IPS DF 6.9 (cell line): ENCODE data around the gene ITPK1.
"Not testable (repeated sequence)": the region's sequence is repeated elsewhere in the genome, so short reads cannot be mapped to it uniquely, and the experiment has no call there.

Experiments used
- DNase-seq: peaks from one replicate; pipeline ENCODE4 v3.0.0-alpha.2; 2013; ENCODE audit warnings: low read depth, low spot score
- H3K27ac ChIP-seq: one replicate; pipeline ENCODE4 v1.5.1; 2013; ENCODE audit warnings: low read length, control low read depth
- H3K27me3 ChIP-seq: 2 replicates; pipeline ENCODE4 v1.6.1; 2013; ENCODE audit warnings: mild to moderate bottlenecking, low read length; ENCODE audit not compliant: control insufficient read depth, insufficient read depth
- H3K36me3 ChIP-seq: 2 replicates; pipeline ENCODE4 v1.6.1; 2013; ENCODE audit warnings: low read length; ENCODE audit not compliant: control insufficient read depth, insufficient read depth
- H3K4me1 ChIP-seq: 2 replicates; pipeline ENCODE4 v1.6.1; 2013; ENCODE audit warnings: low read length; ENCODE audit not compliant: control insufficient read depth, insufficient read depth
- H3K4me3 ChIP-seq: 2 replicates; pipeline ENCODE4 v1.5.1; 2013; ENCODE audit warnings: mild to moderate bottlenecking, low read length
- H3K9me3 ChIP-seq: 2 replicates; pipeline ENCODE4 v1.6.1; 2013; ENCODE audit warnings: low read length, inconsistent platforms; ENCODE audit not compliant: control insufficient read depth, insufficient read depth
- WGBS: extraction: QIAGEN DNeasy Blood & Tissue Kit; methylation state at CpG from one replicate; pipeline ENCODE4 v1.1.7; 2013; ENCODE audit warnings: mixed read lengths, missing lambda C conversion rate; ENCODE audit not compliant: insufficient read length, insufficient coverage; 5-methylcytosine and 5-hydroxymethylcytosine counted together

ITPK1 gene

DNA sequence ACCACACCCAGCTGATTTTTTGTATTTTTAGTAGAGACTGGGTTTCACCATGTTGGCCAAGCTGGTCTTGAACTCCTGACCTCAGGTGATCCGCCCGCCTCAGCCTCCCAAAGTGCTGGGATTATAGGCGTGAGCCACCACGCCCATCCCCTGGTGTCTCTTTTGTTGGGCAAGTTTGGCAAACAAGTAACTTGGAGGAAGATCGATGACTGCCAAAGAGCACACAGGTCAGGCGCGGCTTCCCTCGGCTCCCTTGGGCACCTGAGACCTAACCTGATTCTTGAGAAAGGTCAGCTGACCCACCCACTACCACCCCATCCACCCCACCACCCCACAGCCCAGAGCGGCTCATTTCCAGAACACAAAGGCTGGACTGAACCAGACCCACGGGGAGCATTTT is 9.9 kb downstream of the ITPK1 start:
- WGBS, result no CpG with 5 or more reads among the region's 10 CpGs
- H3K27ac ChIP-seq, H3K9me3 ChIP-seq, H3K27me3 ChIP-seq, H3K36me3 ChIP-seq, H3K4me1 ChIP-seq, H3K4me3 ChIP-seq, DNase-seq: not testable (repeated sequence)

DNA sequence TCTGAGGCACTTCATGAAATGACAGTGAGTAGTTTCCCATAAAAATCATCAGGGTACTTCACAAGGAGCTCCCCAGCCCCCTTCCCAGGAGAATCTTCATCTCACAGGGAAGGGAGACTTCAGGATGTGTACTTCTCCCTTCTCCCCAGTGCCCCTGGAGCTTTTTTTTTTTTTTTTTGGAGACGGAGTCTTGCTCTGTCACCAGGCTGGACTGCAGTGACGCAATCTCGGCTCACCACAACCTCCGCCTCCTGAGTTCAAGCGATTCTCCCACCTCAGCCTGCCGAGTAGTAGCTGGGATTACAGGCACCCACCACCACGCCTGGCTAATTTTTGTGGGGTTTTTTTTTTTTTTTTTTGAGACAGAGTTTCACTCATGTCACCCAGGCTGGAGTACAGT is 10.4 kb downstream of the ITPK1 start:
- WGBS, result no CpG with 5 or more reads among the region's 7 CpGs
- Histone ChIP-seq H3K4me1 (0 out of 2 replicates have a peak, but pooled peaks cover 2% of the 10 kb centered on the region), H3K9me3 (no peaks in the 10 kb centered on the region), H3K27me3 (no peaks in the 10 kb centered on the region), H3K36me3 (no peaks in the 10 kb centered on the region), H3K27ac (no peak overlapping the region), H3K4me3 (no peak overlapping the region)
- no peak for DNase-seq

DNA sequence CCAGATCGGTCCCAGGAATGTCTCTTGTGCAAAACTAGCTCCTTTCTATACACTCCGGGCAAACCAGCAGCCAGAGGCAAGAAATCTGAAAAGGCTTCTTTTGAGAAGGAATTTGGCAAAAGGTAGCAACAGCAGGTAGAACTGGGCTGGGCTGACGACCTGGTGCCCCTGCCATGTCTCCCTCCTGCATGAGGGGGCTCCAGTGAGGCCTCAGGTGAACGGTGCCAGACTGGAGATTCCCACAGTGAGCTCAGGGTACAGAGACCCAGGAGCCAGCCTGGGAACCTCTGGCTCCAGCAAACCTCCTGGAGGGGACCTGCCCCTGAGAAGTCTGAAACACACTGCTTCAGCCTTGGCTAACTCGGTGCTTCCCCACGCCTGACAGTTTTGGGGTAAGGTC is 10.8 kb downstream of the ITPK1 start:
- no peaks in the 10 kb centered on the region for H3K9me3 ChIP-seq
- no peaks in the 10 kb centered on the region for H3K27me3 ChIP-seq
- no peak overlapping the region for H3K4me3 ChIP-seq
- DNase-seq, result no peak
- H3K27ac ChIP-seq, result no peak overlapping the region
- 0 out of 2 replicates have a peak, but pooled peaks cover 2% of the 10 kb centered on the region for H3K4me1 ChIP-seq
- no peaks in the 10 kb centered on the region for H3K36me3 ChIP-seq
- no CpG with 5 or more reads among the region's 6 CpGs for WGBS

DNA sequence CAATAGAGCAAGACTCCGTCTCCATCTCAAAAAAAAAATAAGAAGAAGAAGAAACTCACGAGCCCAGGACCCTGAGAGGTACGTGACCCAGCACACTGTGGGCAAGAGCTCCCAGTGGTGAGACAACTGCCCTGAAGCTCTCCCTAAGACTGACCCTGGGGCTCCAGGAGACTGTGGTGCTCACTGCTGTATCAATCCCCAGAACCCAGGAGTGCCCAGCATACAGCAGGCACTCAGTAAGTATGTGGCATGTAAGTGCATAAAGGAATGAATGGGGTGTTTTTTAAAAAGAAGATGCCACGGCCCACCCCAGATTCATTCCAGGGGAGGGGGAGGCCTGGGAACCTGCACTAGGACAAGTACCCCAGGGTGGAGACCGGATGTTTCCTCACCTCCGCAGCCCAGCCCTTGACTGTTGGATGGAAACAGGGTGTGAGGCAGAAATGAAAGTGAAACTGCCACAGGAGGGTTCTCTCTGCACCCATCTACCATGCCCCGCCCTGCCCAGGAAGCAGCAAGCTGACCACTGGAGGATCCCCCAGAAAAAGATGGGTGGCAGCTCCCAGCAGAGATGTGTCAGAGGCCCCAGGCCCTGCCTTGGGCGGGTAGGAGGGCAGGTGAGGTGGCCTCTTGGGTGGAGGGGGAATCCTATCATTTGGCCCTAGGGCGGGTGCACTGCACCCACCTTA is 12.2 kb downstream of the ITPK1 start:
- DNase-seq, result no peak
- H3K4me3 ChIP-seq, result no peak overlapping the region
- 0 out of 2 replicates have a peak, but pooled peaks cover 2% of the 10 kb centered on the region for H3K4me1 ChIP-seq
- H3K27ac ChIP-seq, result no peak overlapping the region
- no peaks in the 10 kb centered on the region for H3K9me3 ChIP-seq
- H3K27me3 ChIP-seq, result no peaks in the 10 kb centered on the region
- no CpG with 5 or more reads among the region's 9 CpGs for WGBS
- H3K36me3 ChIP-seq, result no peaks in the 10 kb centered on the region

DNA sequence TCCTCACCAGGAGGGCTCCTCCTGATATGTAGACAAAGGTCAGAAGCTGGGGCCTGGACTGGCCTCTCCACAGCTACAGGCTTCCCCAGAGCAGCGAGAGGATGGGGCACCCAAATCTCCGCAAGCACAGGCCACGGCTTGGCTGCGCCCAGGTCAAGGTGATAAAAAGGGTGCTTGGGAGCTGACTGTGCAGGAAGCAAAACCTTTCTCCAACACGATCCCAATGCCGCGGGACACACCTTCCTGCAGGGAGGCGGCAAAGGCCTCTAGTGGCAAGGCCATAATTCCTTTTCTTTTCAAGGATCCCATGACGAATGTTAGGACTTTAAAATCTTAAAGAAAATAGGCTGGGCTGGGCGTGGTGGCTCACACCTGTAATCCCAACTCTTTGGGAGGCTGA is 13.6 kb downstream of the ITPK1 start:
- DNase-seq, result no peak
- Histone ChIP-seq H3K9me3 (no peaks in the 10 kb centered on the region), H3K4me3 (no peak overlapping the region), H3K4me1 (0 out of 2 replicates have a peak, but pooled peaks cover 2% of the 10 kb centered on the region), H3K27me3 (no peaks in the 10 kb centered on the region), H3K27ac (no peak overlapping the region), H3K36me3 (no peaks in the 10 kb centered on the region)
- no CpG with 5 or more reads among the region's 10 CpGs for WGBS

DNA sequence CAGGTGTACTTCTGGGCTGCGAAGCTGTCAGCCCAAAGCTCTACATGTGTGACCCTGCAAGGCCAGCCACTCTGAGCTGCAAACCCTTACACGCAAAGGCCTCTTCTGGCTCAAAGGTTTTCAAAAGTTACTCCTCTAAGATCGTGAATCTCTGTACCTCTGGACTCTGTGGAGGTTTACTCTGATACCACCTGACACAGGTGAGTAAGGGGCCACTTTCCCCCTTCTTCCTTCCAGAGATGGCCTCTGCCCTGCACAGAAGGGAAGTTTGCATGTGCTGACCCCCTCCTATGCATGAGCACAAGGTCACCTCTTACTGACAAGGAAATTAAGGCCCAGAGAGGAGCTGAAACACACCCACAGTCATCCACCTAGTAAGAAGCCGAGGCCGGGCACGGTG is 14.5 kb downstream of the ITPK1 start:
- DNase-seq, result no peak
- WGBS, result no CpG with 5 or more reads among the region's 6 CpGs

DNA sequence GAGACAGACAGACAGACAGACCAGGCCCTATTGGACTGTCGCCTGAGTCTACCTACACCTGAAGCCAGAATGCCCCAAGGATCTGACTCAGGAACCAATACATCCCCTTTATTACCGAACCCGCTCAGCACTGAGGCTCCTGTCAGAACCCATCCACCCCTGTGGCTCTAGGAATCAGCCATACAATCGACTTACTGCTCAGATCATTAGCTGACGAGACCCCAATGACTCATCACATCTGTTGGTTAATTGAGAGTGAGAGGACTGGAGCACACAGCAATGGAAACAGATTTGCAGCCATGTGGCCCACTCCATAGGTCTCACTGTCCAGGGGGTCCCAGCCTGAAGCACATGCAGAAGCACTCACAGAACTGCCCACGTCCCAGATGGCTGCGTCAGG is 15.2 kb downstream of the ITPK1 start:
- H3K27ac ChIP-seq, result no peak overlapping the region
- no peaks in the 10 kb centered on the region for H3K4me1 ChIP-seq
- DNase-seq, result no peak
- H3K36me3 ChIP-seq, result no peaks in the 10 kb centered on the region
- H3K27me3 ChIP-seq, result no peaks in the 10 kb centered on the region
- no CpG with 5 or more reads among the region's 7 CpGs for WGBS
- H3K4me3 ChIP-seq, result no peak overlapping the region
- no peaks in the 10 kb centered on the region for H3K9me3 ChIP-seq

More for the DNA sequence above, 14.5 kb downstream of the ITPK1 start:
- Histone ChIP-seq H3K36me3 (no peaks in the 10 kb centered on the region), H3K9me3 (no peaks in the 10 kb centered on the region), H3K27me3 (no peaks in the 10 kb centered on the region), H3K4me3 (no peak overlapping the region), H3K4me1 (no peaks in the 10 kb centered on the region), H3K27ac (no peak overlapping the region)

DNA sequence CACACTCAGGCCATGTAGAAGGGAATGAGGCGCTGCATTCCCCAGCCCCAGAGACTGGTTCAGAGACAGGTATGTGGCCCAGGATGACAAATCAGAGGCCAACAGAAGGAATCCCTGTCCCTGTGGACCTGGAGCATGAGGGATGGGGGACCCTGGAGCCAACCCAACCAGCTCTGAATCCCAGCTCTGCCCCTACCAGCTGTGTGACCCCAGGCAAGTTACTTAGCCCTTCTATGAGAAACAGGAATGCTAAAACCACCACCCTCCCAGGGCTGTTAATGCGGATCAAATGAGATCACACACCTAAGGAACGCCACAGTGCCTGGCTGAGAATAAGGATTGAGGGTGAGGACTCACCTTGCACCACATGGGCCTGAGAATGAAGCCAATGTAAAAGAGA is 15.6 kb downstream of the ITPK1 start:
- WGBS, result no CpG with 5 or more reads among the region's 3 CpGs
- Histone ChIP-seq H3K4me3 (no peak overlapping the region), H3K4me1 (no peaks in the 10 kb centered on the region), H3K36me3 (no peaks in the 10 kb centered on the region), H3K27ac (no peak overlapping the region), H3K27me3 (no peaks in the 10 kb centered on the region), H3K9me3 (no peaks in the 10 kb centered on the region)
- no peak for DNase-seq

DNA sequence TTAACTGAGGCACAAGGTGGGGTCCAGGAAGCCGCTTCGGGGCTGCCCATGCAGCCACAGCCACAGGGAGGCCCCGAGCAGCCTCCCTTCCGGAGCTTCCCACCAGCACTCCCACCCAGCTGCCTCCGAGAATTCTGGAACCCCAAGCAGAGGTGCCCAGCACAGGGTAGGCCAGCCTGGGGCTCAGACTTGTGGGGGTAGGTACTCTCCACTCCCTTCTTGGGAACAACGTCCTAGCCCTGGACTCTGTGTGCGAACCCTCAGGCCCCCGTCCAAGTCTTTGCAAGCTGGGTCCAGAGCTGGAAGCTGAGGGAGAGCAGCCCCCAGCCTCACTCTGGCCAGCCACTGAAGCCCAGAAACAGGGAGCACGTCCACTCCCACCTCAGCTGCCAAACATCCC is 16.1 kb downstream of the ITPK1 start:
- Histone ChIP-seq H3K27me3 (no peaks in the 10 kb centered on the region), H3K4me1 (no peaks in the 10 kb centered on the region), H3K9me3 (no peaks in the 10 kb centered on the region), H3K27ac (no peak overlapping the region), H3K4me3 (no peak overlapping the region), H3K36me3 (no peaks in the 10 kb centered on the region)
- no peak for DNase-seq
- no CpG with 5 or more reads among the region's 9 CpGs for WGBS

DNA sequence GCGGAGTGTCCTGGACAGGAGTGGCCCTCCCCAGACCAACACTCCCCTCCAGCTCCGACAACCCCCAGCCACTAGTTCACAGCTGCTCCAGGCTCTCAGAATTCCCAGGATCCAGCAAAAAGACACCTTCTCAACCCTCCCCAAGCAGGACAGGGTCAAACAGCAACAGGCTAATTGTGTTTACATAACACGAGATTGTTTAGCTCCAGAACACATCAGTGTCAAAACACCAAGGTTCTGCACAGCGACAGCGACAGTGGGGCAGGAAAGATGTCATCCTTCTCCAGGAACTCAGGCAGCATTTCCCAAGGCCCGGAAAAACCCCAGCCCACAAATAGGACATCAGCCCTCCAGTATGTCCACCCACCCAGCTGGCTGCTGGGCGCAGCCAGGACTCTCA is 16.5 kb downstream of the ITPK1 start:
- WGBS, result no CpG with 5 or more reads among the region's 7 CpGs
- no peak overlapping the region for H3K4me3 ChIP-seq

DNA sequence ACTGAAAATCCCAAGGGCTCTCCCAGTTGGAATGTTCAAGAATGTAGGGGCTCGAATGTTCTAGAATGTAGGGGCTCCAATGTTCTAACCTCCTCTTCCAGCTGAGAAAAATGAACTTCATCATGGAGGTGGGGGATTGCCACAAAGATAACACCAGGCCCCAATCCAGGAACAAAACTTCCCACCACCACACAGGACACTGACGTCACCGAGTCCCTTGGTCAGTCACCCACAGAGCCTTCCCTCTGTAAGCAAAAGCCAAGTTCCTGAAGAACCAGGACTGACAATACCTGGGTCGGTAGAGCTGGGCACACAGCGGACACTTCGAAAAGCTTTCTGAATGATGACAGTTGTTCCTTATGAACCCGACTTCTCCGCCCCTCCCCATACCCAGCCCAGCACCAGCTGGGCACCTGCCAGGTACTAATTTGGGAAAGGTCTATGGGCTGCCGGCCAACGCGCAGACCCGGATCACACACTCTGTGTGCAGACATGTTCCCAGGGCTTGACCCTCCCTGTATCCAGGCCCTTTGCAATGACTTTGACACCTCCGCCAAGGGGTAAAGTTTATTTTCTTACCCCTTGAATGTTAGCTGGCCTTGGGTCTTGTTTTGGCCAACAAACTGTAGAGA is 18.9 kb downstream of the ITPK1 start:
- no peak overlapping the region for H3K4me3 ChIP-seq
- WGBS, result no CpG with 5 or more reads among the region's 13 CpGs
- no peaks in the 10 kb centered on the region for H3K9me3 ChIP-seq
- peaks cover 2% of the 10 kb centered on the region for H3K4me1 ChIP-seq
- no peaks in the 10 kb centered on the region for H3K36me3 ChIP-seq
- H3K27ac ChIP-seq, result no peak overlapping the region
- H3K27me3 ChIP-seq, result no peaks in the 10 kb centered on the region
- DNase-seq, result no peak

More for the DNA sequence above, 16.5 kb downstream of the ITPK1 start:
- no peak for DNase-seq
- no peak overlapping the region for H3K27ac ChIP-seq
- H3K27me3 ChIP-seq, result no peaks in the 10 kb centered on the region
- no peaks in the 10 kb centered on the region for H3K9me3 ChIP-seq
- no peaks in the 10 kb centered on the region for H3K36me3 ChIP-seq
- H3K4me1 ChIP-seq, result no peaks in the 10 kb centered on the region
